Left forelimb (tissue), 1 donor: ENCODE measurements around the gene RNF115.
"Not testable (repeated sequence)": the region's sequence is repeated elsewhere in the genome, so short reads cannot be mapped to it uniquely, and the experiment has no call there.

ENCODE experiments used
- DNase-seq: peaks from one replicate; pipeline ENCODE4 v3.0.0-alpha.2; 2018; ENCODE audit warnings: low spot score

RNF115 gene

DNA sequence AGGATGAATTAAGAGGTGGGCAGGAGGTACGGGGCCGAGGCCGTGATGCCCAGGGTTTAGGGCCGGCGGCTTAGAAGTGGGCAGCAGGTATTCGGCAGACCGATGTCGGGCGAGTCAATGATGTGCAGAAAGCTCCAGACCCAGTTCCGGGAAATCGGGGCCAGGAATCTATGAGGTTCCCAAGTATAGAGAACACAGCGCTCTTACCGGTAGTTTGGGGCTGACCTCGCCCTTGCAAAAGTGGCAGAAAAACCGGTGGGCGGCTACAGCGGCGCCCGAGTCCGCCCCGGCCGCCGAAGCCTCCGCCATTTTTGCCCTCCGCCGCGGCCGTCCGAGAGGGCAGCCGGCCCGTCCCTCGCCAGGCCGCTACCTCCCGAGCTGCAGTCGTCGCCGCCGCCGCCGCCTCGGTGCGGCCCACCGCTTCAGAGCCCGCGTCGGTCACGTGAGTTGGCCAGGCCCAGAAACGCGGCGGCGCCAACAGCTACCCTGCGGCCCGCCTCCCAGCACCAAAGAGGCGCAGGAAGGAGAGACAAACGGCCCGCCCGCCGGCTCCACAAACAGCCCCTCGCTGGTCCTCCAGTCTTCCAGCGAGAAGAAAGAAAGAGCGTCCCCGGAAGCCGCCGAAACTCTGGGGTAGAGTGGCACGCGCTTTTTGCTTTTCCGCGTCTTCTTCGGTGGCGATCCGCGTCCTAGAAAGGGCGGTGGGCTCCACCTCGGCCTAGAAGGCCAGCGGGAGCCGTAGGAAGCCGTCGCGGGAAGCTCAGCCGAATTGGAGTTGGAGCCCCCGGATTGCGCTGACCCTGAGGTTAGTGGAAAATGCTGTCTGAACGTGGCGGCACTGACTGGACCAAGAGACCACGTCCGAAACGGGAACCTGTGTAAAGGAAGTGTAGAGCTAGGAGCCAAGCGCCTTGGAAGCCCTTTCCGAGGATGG is at the start of gene RNF115, which contains the start of gene POLR3C:
RNF115 (minus strand) TSS at position 531 of the 934 bp plus-strand sequence; CDS start at position 309, 222 bp downstream.
POLR3C (plus strand) TSS at position 636 of the 934 bp plus-strand sequence. CDS start 1,577 bp downstream, outside the sequence.
- peak; percentile 91 for DNase-seq

DNA sequence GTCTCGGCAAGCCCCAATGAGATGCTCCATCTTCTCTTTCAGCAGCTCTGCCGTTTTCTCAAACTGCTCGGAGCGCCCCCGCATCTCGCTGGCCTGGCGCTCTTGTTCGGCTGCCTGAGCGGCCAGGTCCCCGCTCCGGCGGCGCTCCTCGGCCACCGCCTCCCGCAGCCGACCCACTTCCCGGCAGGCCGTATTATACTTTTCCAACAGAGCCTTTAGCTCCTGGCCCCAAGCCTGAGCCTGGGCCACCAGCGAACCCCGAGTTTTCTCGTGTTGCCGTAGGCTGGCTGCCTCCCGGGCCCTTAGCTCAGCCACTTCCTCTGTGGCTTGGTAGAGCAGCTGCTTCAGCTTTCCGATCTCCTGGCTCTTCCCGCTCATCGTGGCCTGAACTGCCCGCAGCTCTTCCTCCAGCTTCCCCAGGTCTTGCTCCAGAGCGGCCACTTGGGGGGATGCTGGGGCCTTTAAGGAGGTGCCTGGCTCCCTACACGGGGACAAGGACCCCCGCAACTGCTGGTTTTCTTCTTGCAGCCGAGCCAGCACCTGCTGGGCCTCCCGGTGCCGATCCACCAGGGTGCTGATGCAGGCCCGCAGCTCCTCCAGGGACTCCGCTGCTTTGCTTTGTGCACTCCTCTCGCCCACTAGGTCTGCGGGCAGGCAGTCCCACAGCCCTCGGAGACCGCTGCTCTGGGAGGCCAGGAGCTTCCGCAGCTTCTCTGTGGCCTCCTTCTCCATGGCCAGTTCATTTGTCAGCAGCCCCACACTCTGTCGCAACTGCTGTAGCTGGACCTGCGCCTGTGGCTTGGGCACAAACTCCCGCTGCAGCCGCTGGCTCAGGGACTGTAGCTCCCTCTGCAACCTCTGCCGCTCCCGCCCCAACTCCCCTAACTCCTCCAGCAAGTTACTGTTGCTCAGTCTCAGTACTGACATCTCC is 48.4 kb upstream of the RNF115 start:
- DNase-seq, result peak; percentile 82

DNA sequence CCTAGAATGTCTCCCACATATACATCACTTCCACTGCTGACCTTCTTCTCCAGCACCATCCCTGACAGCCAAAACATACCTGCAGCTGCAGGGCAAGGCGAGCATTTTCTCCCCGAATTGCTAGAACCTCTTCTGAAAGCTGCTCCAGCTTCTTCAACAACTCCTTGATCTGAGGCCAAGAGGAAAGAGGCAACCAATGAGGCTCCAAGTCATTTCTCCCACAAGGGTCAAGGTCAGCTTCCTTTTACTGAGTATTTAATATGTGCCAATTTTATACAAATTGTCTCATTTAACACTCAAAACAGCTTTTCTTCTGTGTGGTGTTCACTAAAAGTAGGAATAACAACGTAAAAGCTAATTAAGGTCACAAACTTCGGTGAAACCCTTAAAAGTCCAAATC is 44.3 kb upstream of the RNF115 start:
- no peak for DNase-seq

DNA sequence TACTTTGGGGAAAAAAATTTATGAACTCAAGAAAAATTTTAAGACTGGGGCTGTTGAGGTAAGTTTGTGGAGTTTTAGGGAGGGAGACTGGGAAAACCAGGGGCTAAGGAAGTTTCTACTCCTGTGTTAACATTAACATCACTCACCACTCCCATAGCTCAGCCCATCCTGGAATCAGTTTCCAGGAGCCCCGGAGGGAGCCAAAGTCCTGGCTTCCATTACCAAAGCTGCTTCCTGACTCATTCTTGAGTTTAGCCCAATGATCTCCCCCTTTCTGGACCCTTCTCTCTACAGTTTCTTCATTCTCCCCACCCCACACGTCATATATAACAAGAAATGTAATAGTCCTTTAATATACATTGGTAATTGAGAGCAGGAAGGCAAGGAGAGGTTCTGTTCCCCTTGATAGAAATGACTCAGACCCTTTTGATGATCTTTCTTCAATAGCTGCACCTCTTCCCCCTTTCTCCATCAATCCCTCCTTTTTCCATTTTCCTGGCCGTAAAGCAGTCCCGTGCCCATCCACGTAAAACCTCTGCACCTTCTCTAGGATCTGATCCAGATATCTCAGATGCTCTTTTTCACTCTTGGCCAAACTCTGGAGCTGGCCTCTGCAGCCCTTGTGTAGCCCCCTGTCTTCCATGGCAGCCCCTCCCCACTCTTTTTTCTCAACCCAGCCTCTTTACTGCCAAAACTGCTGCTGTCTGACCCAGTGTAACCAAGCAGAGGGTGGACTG is 39.6 kb upstream of the RNF115 start:
- peak; percentile 84 for DNase-seq

DNA sequence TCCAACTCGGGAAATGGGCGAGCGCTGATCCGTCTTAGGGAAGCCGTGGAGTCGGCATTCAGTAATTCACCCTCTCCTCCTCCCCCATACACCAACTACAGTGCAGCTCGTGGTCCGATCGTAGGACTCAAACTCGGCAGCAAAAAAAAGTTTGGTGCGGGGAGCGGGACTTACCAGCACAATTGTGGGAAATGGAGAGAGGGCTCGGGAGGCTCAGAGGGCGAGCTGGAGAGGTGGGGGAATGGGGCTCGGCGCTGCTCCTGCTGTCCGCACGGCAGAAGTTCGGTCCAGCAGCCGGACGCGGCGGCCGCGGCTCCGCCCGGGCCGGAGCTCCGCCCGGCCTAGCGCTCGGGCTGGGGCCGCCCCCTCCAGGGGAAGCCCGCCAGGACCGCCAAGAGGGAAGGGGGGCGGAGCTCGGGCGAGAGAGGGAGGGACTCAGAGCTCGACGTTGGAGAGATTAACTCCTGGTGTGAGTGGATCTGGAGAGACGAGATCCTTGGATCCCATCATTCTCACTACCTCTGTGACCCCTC is 35.7 kb upstream of the RNF115 start:
- peak; percentile 94 for DNase-seq

DNA sequence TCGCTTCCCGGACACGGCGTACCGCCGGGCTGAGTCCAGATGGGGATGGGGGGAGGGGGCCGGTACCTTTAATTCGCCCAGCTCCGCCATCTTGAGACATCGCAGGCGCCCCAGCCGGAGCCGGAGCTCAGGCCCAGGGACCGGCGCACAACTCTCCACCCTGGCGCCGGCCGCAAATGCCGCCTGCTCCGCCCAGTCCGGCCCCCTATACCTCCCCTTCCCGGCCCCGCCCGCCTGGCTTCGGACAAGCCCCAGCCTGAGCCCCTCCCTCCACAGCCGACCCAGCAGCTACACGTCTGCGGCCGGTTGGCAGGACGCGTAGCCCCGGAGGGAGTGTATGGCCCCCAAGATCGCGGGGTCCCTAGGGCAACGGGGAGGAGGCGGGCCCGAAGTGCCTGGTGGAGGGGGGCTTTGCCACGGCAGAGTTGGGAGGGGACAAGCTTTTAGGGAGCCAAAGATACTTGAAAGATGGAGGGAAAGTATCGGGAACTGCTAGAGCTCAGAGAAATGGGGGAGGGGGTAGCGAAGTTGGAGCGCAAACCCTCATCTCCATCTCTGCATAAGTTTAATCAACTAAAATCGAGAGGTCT is 35.1 kb upstream of the RNF115 start, which contains the start of gene PIAS3:
PIAS3 (minus strand) TSS at position 181 of the 590 bp plus-strand sequence; CDS start at position 90, 91 bp downstream.
- DNase-seq, result peak; percentile 99

DNA sequence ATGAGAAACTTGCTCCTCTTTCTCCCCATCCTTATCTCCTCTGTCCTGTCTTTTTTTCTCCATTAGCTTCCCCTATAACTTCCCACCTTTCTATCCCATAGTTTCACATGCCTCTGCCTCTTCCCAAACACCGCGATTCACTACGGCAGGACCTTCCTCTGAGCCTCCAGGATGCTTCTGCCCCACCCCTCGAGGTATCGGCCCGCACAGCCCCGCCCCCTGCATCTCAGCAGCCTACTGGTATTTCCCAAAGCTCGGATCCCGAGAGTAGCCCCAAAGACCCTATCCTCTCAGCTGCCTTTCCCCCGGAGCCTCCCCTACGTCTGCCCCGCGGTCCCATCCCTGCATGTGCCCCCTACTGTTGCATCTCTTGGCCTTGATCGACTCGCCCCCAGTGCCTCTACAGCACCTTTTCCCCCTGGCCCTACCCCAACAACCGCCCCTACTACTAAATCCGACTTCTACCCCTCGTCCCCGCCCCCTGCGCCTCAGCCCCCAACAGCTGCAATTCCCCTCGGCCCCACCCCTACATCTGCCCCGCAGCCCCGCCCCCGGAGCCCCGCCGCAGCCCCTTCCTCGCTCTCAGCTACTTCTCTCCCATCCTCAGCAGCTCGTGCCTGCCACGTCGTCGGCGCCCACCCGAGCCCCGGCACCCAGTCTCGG is 34.5 kb upstream of the RNF115 start:
- DNase-seq, result no peak

DNA sequence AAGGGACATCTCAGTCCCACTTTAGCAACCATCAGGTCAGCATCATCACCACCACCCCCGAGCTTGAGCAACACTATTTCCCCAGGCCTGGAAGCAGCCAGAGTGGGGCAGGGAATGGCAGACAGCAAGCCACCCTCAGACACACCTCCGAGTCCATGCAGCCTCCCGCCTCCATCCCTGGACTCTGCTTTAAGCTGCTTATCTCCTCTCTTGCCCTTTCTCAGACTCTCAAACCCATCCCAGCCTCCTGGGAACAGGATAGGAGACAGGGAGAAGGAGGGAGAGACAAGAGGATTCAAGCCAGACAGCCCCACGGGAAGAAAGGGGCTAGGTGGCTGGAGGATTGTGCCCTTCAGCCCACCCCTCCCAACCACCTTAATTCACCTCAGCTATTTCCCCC is 33.3 kb upstream of the RNF115 start:
- DNase-seq, result no peak

DNA sequence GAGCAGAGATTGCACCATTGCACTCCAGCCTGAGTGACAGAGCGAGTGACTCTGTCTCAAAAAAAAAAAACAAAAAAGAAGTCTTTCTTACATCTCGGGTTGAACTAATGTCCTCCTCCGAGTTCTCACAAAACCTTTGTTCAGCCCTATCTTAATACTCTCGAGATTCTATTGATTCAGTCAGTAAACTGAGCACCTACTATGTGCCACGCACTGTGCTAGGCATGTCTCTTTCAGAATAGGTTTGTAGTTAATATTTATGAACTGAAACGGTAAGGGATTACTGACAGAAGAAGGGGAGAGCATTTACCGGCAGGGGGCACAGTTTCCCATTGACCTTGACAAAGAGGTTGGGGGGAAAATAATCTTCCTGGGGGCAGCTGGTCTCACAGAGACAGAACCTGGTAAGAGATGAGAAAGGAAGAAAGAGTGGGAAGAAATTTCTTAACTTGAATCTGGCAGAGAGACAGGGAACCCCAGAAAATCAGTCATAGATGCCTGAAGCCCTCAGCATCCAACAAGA is 31.6 kb upstream of the RNF115 start:
- DNase-seq, result no peak

DNA sequence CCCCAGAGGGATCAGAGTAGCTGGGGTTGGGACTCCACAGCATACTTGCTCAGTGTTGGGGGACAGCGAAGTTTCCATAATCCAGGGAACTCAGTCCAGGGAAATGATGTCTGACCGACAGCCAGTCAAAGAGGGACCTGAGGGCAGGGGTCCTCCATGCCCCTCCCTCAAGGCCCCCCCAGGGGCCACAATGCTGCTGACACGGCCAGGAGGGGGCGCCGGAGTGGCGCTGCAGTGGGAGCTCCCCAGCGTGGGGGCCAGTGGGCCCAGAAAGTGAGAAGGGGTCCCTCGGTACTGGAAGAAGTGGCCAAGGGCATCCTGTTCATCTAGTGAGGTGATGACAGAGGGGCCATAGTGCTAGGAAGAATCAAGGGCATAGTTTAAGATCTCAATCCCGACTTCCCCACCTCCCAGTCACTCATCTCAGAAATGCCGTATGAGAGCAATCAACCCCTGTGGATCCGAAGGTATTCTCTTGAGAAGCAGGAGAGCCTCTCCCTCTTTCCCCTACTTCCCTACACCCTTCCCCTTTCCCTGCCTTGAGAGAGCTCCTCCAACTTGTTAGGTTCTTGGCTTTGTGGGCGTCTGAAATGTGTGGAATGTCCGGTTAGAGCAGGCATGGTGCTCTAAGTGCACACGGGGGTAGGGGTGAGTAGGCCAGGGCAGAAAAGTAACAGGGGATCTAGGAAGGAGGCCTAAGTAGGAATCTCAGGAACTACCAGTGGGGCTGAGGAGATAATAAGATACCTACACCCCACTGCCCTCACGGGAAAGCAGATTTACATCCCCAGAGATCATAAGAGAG is 25.7 kb upstream of the RNF115 start:
- DNase-seq, result no peak

DNA sequence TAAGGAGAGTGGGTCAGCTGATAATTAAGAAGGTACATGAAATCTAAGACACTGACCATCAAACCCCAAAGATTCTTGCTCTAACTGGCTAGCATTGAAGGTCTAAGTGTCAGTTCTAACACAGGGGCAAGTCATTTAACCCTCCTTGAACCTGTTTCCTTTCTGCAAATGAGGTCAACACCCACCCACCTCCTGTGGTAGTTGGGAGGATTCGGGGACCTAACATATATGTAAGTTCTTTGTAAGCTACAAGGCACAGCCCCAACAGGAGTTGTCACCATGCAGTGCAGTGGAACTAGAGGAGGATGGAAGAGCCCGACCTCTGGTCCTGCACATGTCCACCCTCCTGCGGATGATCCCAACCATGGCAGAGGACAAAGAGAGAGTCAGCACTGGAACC is 23.9 kb upstream of the RNF115 start:
- no peak for DNase-seq

DNA sequence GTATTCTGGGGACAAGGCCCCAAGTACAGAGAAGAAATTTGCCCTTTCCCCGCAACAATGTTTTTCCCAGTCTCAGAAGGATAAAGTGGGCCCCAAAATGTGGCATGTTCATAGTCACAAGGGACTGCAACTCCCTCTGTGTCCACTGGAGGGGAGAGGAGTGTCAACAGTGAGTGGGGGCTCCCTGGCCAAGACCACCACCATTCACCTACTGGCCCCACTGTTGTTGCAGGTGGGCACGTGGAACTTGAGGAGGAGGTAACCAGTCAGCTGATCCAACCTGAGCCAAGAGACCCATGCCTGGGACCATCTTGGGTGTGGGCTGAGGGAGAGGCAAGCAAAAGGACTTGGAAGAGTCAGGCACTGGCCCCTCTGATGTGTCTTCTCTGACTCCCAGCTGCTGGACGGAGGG is 22.3 kb upstream of the RNF115 start:
- peak; percentile 73 for DNase-seq

DNA sequence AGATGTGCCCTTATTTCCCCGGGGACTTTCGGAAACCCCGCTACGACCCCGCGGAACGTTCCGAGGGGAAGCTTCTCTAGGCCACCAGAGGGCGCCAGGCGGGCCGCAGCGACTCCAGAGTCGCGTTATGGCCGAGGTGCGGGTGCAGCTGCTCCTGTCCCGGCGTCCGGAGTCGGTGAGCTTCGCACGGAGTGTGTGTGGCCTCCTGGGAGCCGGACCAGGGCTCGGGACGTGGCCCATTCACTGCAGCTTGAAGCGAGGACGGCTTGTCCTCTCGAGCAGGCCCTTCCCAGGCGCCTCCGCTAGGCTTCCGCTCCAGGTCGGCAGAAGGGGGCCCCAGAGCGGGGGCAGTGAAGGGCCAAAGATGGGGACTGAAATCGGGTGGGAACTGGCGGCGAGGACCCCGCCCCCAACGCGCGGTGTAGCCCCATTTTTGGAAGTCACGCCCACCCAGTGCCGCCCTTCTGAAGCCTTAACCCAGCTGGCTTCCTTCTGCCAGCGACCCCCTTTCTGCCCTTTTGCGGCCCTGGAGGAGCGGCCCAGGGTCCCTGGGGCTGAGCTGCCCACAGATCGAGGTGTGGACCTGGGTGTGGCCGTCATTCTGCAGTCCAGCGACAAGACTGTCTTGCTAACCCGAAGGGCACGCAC is 21.7 kb upstream of the RNF115 start, which contains the start of gene NUDT17:
NUDT17 (plus strand) TSS at position 117 of the 648 bp plus-strand sequence; CDS start at position 128, 11 bp downstream.
- peak; percentile 88 for DNase-seq

DNA sequence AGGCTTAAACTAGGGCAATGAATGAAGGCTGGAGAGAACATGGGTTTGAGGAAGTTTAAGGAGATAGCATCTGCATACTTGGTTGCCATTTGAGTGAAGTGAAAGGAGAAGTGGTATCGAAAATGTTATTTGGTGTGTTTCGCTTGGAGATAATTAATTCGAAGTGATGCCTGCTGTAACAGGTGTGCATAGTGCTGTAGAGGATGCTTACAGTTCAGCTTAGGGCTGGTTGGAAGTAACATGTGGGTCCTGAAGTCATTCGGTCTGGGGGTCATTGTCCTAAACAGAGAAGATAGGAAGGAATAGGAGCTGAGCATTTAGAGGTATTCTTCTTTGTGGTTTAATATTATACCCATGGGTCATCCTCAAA is 21.2 kb upstream of the RNF115 start:
- DNase-seq, result no peak

DNA sequence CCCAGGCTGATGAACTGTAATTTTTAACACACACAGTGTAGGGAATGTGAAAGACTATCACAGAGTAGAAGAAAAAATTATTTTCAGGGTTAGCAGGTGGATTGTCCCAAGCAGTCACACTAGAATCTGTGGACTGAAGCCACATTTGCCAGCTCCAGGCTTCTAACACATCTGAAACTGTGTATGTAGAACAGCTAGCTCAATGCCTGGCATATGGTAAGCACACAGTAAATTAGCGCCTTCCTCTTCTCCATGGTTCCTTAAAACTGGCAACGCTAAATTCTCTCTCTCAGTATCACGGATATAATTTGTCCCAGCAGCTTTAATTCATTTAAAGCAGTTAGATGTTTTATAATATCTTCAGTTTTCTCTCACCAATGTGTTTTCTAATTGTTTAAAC is 19.1 kb upstream of the RNF115 start:
- DNase-seq, result no peak

DNA sequence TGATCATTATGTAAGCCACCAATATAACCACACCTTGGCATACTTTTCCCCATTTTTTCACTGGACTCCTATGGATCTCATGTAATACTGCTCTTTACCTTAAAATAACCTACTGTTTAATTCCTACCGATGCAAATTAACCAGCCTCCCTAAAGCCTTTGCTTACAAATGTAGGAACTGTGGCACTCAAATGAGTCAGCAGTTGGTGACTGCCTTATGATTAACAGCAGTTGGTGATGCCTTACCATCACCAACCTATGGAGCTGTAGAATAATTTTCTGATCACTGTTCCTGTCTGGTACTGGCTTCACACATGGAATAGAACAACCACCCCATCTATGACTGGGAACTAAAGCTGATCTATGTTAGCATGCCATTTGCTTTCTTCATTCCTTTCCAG is 13.8 kb upstream of the RNF115 start:
- DNase-seq, result no peak

DNA sequence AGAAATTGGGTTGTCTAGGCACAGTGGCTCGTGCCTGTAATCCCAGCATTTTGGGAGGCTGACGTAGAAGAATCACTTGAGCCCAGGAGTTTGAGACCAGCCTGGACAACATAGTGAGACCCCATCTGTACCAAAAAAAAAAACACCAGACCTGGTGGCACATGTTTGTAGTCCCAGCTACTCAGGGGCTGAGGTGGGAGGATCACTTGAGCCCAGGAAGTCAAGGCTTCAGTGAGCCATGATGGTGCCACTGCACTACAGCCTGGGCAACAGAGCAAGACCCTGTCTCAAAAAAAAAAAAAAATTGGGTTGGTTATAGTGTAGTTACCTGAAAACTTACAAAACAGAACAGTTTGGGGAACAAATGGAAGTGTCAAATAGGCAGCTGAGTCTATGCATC is 6.9 kb upstream of the RNF115 start:
- not testable (repeated sequence) for DNase-seq

DNA sequence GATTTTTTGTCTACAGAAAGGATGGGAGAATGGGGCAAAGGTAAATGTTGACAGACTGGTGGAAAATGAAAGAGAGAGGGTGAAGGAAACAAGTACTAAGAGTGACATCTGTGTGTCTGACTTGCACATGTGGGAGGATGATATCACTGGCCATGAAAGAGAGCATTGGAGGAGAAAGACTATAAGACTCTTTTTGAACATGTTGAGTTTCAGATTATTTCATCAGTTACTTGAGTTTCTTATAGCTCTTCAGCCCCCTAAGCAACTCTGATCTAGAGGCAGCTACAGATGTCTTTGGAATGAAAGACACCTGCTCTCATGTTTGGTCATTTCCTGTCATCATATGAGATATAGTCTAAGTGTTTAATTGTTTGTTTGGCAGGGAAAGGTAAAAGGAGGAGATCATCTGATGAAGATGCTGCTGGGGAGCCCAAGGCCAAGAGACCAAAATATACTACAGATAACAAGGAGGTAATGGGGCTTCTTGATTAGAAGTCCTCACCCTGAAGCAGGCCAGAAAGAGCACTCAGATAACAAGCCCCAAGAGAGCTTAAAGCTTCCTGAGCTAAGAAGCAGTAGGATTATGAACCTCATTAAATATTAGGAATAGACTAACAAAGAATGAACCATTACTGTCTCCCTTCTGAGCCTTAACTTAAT is 4.6 kb upstream of the RNF115 start:
- no peak for DNase-seq
